ENCODE measurements around the gene ATXN1L. TPM values are rescaled to one million over a fixed set of nuclear protein-coding genes. Genes with fewer than 3 reads are reported as not detected.
"Not testable (repeated sequence)": the region's sequence is repeated elsewhere in the genome, so short reads cannot be mapped to it uniquely, and the experiment has no call there.

ATXN1L gene
- total and polyA plus RNA-seq, 7 donors: 5.9 to 28.0 (median 19.6) TPM

GRCh38 chr16:71904239-71904638 lies 58.5 kb downstream of the ATXN1L start:
- no peak for TF ChIP-seq CTCF (IDR thresholded peaks at IDR 0.05)
- Histone ChIP-seq H3K4me3 (no peak overlapping the region), H3K9me3 (no peaks in the 10 kb centered on the region), H3K27ac (no peak overlapping the region), H3K27me3 (ENCODE audit: insufficient read depth in 3 of 3, low read length in 2 of 3) (no peaks in the 10 kb centered on the region), H3K36me3 (ENCODE audit: insufficient read depth in 1 of 2, low read depth in 1 of 2) (no peaks in the 10 kb centered on the region), H3K4me1 (peaks cover 41% of the 10 kb centered on the region)
- ATAC-seq (no peak), DNase-seq (no peak)
- WGBS, 3 donors: 70 to 91% (median 71%) methylated on average over 9 of the region's 9 CpGs
- intact Hi-C loops (cut with DNase I): no loop called here

GRCh38 chr16:71905765-71906164 lies 60.0 kb downstream of the ATXN1L start:
- ATAC-seq; intact Hi-C loops (cut with DNase I); H3K9me3 ChIP-seq; DNase-seq; H3K27me3 ChIP-seq (ENCODE audit: insufficient read depth in 3 of 3, low read length in 2 of 3); H3K27ac ChIP-seq; H3K36me3 ChIP-seq (ENCODE audit: insufficient read depth in 1 of 2, low read depth in 1 of 2); H3K4me3 ChIP-seq: not testable (repeated sequence)
- peaks cover 31% of the 10 kb centered on the region for H3K4me1 ChIP-seq
- 80 to 91% (median 80%) methylated on average over 6 of the region's 6 CpGs for WGBS, 3 donors

Other genes starting within 250 kb of the ATXN1L start
- not detected for gene MARVELD3, start 219.8 kb upstream of the ATXN1L start, total RNA-seq
- under 1 TPM in 2 of 3 donors, not detected in 1; 0.01 to 0.10 TPM for gene MARVELD3, start 219.8 kb upstream of the ATXN1L start, polyA plus RNA-seq
- 1 to 10 TPM; 3.7 to 5.2 (median 4.3) TPM for gene PHLPP2, start 121.3 kb upstream of the ATXN1L start, total RNA-seq
- gene PHLPP2, start 121.3 kb upstream of the ATXN1L start, polyA plus RNA-seq: 1 to 10 TPM in 2 of 3 donors, under 1 TPM in 1; 0.96 to 2.9 (median 1.0) TPM
- 10 to 100 TPM; 54.1 to 69.8 (median 62.8) TPM for gene AP1G1, start 37.1 kb upstream of the ATXN1L start, total RNA-seq
- 10 to 100 TPM; 19.7 to 67.3 (median 25.6) TPM for gene AP1G1, start 37.1 kb upstream of the ATXN1L start, polyA plus RNA-seq
- gene ZNF821, start 38.2 kb downstream of the ATXN1L start, total RNA-seq: 1 to 10 TPM; 3.1 to 6.1 (median 4.3) TPM
- gene ZNF821, start 38.2 kb downstream of the ATXN1L start, polyA plus RNA-seq: 1 to 10 TPM in 2 of 3 donors, under 1 TPM in 1; 0.87 to 4.7 (median 3.0) TPM
- gene IST1, start 49.6 kb downstream of the ATXN1L start, total RNA-seq: 100 to 1,000 TPM in 1 of 4 donors, 10 to 100 TPM in 3; 69.2 to 111 (median 81.6) TPM
- gene IST1, start 49.6 kb downstream of the ATXN1L start, polyA plus RNA-seq: 100 to 1,000 TPM in 1 of 3 donors, 10 to 100 TPM in 2; 72.5 to 115 (median 85.4) TPM
- under 1 TPM in 3 of 4 donors, not detected in 1; 0.04 to 0.13 (median 0.08) TPM for gene PKD1L3, start 154.4 kb downstream of the ATXN1L start, total RNA-seq
- under 1 TPM in 1 of 3 donors, not detected in 2; 0.03 TPM for gene PKD1L3, start 154.4 kb downstream of the ATXN1L start, polyA plus RNA-seq
- 10 to 100 TPM in 1 of 4 donors, 1 to 10 TPM in 3; 7.3 to 12.5 (median 8.8) TPM for gene DHODH, start 162.8 kb downstream of the ATXN1L start, total RNA-seq
- gene DHODH, start 162.8 kb downstream of the ATXN1L start, polyA plus RNA-seq: 10 to 100 TPM in 2 of 3 donors, 1 to 10 TPM in 1; 7.6 to 13.4 (median 10.9) TPM
- 10 to 100 TPM in 2 of 4 donors, 1 to 10 TPM in 2; 2.6 to 17.3 (median 7.2) TPM for gene HP, start 208.5 kb downstream of the ATXN1L start, total RNA-seq
- gene HP, start 208.5 kb downstream of the ATXN1L start, polyA plus RNA-seq: 10 to 100 TPM in 1 of 3 donors, 1 to 10 TPM in 2; 2.3 to 13.0 (median 9.3) TPM
- 1 to 10 TPM in 2 of 4 donors, under 1 TPM in 1, not detected in 1; 0.36 to 2.0 (median 1.8) TPM for gene HPR, start 217.2 kb downstream of the ATXN1L start, total RNA-seq
- 1 to 10 TPM in 1 of 3 donors, under 1 TPM in 2; 0.34 to 1.1 (median 0.49) TPM for gene HPR, start 217.2 kb downstream of the ATXN1L start, polyA plus RNA-seq
- gene TXNL4B, start 247.6 kb downstream of the ATXN1L start, total RNA-seq: 10 to 100 TPM in 1 of 4 donors, 1 to 10 TPM in 3; 6.7 to 13.1 (median 8.7) TPM
- gene TXNL4B, start 247.6 kb downstream of the ATXN1L start, polyA plus RNA-seq: 10 to 100 TPM in 2 of 3 donors, 1 to 10 TPM in 1; 8.3 to 52.1 (median 20.7) TPM
- 10 to 100 TPM; 34.0 to 58.2 (median 50.2) TPM for gene DHX38, start 247.9 kb downstream of the ATXN1L start, total RNA-seq
- 10 to 100 TPM; 32.8 to 71.9 (median 54.2) TPM for gene DHX38, start 247.9 kb downstream of the ATXN1L start, polyA plus RNA-seq

Measured in psoas muscle (tissue), 8 donors.